DND-41 (cell line): ENCODE data around the gene HNRNPCL1.

Experiments used
- CTCF ChIP-seq: IDR thresholded peaks from 2 replicates; pipeline ENCODE4 v1.5.1; 2012; ENCODE audit warnings: borderline replicate concordance, low read length, moderate library complexity, mild to moderate bottlenecking; ENCODE audit not compliant: poor library complexity, severe bottlenecking; ENCODE audit errors: extremely low read depth
- EZH2 ChIP-seq: IDR thresholded peaks from 3 replicates; pipeline ENCODE4 v1.6.1; 2012; ENCODE audit warnings: borderline replicate concordance, low read depth, mild to moderate bottlenecking, moderate library complexity, low read length, inconsistent platforms; ENCODE audit not compliant: severe bottlenecking

- TF ChIP-seq CTCF (no peak), EZH2 (no peak)
Measured at GRCh38 chr1:12810691-12811408, 37.7 kb downstream of the HNRNPCL1 start.
